HUES64 (cell line): Measurements from ENCODE around the gene FAM170B.

ENCODE experiments used
- H3K27ac ChIP-seq: 2 replicates; pipeline ENCODE4 v1.7.0; 2013; ENCODE audit warnings: low read depth, low read length, inconsistent platforms
- H3K27me3 ChIP-seq: 2 replicates; pipeline ENCODE4 v1.6.1; 2013; ENCODE audit warnings: mild to moderate bottlenecking, low read length; ENCODE audit not compliant: insufficient read depth
- H3K36me3 ChIP-seq: 2 replicates; pipeline ENCODE4 v1.6.1; 2013; ENCODE audit warnings: mild to moderate bottlenecking, low read length; ENCODE audit not compliant: insufficient read depth
- H3K4me1 ChIP-seq: 2 replicates; pipeline ENCODE4 v1.6.1; 2013; ENCODE audit warnings: mild to moderate bottlenecking, low read length, moderate library complexity; ENCODE audit not compliant: insufficient read depth
- H3K4me3 ChIP-seq: 2 replicates; pipeline ENCODE4 v1.5.1; 2013; ENCODE audit warnings: mild to moderate bottlenecking, low read length, moderate library complexity
- H3K9ac ChIP-seq: 2 replicates; pipeline ENCODE4 v1.6.1; 2013; ENCODE audit warnings: mild to moderate bottlenecking, low read depth, low read length
- H3K9me3 ChIP-seq: 2 replicates; pipeline ENCODE4 v1.6.1; 2013; ENCODE audit warnings: low read depth, low read length; ENCODE audit not compliant: insufficient read depth
- WGBS: fragments of 150-250, 120-280 bp; methylation state at CpG from one replicate; pipeline ENCODE4 v1.1.7; 2013; ENCODE audit warnings: missing lambda C conversion rate; 5-methylcytosine and 5-hydroxymethylcytosine counted together

FAM170B gene

GRCh38 chr10:49116509-49117375, 17.1 kb downstream of the FAM170B start:
- no peaks in the 10 kb centered on the region for H3K4me1 ChIP-seq
- H3K9me3 ChIP-seq = no peaks in the 10 kb centered on the region
- no peaks in the 10 kb centered on the region for H3K36me3 ChIP-seq
- no peak overlapping the region for H3K27ac ChIP-seq
- no peak overlapping the region for H3K4me3 ChIP-seq
- WGBS = 92% methylated on average over 5 of the region's 5 CpGs
- peaks cover 25% of the 10 kb centered on the region for H3K27me3 ChIP-seq
- H3K9ac ChIP-seq = no peak overlapping the region

- peaks cover 25% of the 10 kb centered on the region for H3K27me3 ChIP-seq
- H3K9ac ChIP-seq = no peak overlapping the region
- no peaks in the 10 kb centered on the region for H3K36me3 ChIP-seq
- no peaks in the 10 kb centered on the region for H3K9me3 ChIP-seq
- 80% methylated on average over 14 of the region's 14 CpGs for WGBS
- no peaks in the 10 kb centered on the region for H3K4me1 ChIP-seq
- peak overlapping the region; percentile 49 for H3K4me3 ChIP-seq
- H3K27ac ChIP-seq = no peak overlapping the region
Measured at GRCh38 chr10:49115796-49116508, 17.9 kb downstream of the FAM170B start.

- H3K4me3 ChIP-seq = peak within 1 kb of the TSS; percentile 57
- no peak within 1 kb of the TSS for H3K27ac ChIP-seq
- H3K9me3 ChIP-seq = no peaks in the 10 kb centered on the region
- H3K27me3 ChIP-seq = peaks cover 25% of the 10 kb centered on the region
- H3K4me1 ChIP-seq = no peaks in the 10 kb centered on the region
- 3% methylated on average over 95 of the region's 95 CpGs for WGBS
- no peaks in the 10 kb centered on the region for H3K36me3 ChIP-seq
- peak within 1 kb of the TSS; percentile 66 for H3K9ac ChIP-seq
Measured at GRCh38 chr10:49115015-49115795, 18.6 kb downstream of the FAM170B start, which contains the start of gene VSTM4. Gene VSTM4 (minus strand): TSS chr10:49115522. CDS start chr10:49115485, 37 bp downstream.

- Histone ChIP-seq H3K27me3 (peaks cover 25% of the 10 kb centered on the region), H3K36me3 (no peaks in the 10 kb centered on the region), H3K4me1 (no peaks in the 10 kb centered on the region), H3K9ac (peak overlapping the region; percentile 66), H3K9me3 (no peaks in the 10 kb centered on the region), H3K27ac (no peak overlapping the region), H3K4me3 (peak overlapping the region; percentile 57)
- 45% methylated on average over 9 of the region's 9 CpGs for WGBS
Measured at GRCh38 chr10:49114718-49115014, 19.2 kb downstream of the FAM170B start.

DNA sequence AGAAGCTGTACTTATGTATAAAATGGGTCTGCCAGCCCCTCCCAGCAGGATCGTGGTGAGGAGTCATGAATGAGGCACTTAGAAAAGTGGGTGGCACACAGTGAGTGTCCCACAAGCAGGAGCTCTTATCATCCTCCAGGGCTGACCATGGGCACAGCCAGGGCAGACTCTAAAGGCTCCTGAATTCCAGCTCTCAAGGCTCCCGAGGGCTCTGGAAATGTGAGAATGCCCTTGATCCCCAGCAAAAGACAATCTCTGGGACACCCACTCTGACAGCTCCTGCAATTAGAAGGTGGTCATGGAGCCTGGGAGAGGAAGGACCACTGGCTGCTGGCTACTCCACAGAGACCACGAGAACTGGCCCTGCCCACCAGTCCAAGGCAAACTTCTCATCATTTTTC, 20.1 kb downstream of the FAM170B start:
- Histone ChIP-seq H3K9ac (no peak overlapping the region), H3K9me3 (no peaks in the 10 kb centered on the region), H3K4me1 (no peaks in the 10 kb centered on the region), H3K27me3 (peaks cover 25% of the 10 kb centered on the region), H3K36me3 (no peaks in the 10 kb centered on the region), H3K27ac (no peak overlapping the region), H3K4me3 (no peak overlapping the region)
- 85% methylated on average over 3 of the region's 3 CpGs for WGBS

DNA sequence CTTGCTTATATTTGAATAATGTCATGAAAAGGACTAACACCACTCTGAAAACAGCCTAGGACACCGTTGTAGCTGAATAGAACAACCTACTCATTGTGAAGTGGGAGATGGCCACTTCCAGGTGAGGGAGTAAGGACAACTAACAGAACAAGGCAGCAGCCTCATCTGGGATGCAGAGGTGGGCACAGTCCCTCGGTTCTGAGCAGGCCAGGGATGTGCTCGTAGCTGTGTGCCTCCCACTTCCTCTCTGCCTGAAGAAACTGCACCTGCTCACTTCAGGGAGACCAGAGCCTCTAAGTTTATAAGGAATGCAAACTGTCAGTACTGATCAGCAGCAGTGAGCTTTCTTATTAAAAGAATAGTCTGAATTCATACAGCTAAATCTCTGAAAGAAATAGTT, 21.0 kb downstream of the FAM170B start:
- Histone ChIP-seq H3K9ac (no peak overlapping the region), H3K4me3 (no peak overlapping the region), H3K36me3 (no peaks in the 10 kb centered on the region), H3K9me3 (no peaks in the 10 kb centered on the region), H3K27ac (no peak overlapping the region), H3K27me3 (peaks cover 25% of the 10 kb centered on the region), H3K4me1 (no peaks in the 10 kb centered on the region)
- WGBS = 81% methylated on average over 3 of the region's 3 CpGs

DNA sequence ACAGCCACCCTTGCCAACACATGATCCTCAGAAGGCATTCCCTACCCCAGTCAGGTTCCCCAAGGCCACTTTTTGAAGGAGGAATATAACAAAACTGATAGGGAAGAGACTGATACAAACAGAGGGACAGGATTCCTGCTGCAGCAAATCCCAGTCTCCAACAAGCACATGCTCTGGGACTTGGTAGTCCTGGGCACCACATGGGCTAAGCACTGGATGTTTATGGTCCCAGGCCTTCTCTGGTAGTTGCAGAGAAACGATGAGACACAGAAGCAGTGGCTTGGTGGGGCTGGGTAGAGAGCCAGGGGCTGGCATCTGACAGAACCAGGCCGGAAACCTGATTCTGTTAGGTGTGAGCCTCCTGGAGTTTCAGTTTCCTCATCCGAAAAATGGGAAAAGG, 21.7 kb downstream of the FAM170B start:
- 90% methylated on average over 3 of the region's 3 CpGs for WGBS
- Histone ChIP-seq H3K27ac (no peak overlapping the region), H3K36me3 (no peaks in the 10 kb centered on the region), H3K9ac (no peak overlapping the region), H3K4me3 (no peak overlapping the region), H3K9me3 (no peaks in the 10 kb centered on the region), H3K27me3 (peaks cover 25% of the 10 kb centered on the region), H3K4me1 (no peaks in the 10 kb centered on the region)

DNA sequence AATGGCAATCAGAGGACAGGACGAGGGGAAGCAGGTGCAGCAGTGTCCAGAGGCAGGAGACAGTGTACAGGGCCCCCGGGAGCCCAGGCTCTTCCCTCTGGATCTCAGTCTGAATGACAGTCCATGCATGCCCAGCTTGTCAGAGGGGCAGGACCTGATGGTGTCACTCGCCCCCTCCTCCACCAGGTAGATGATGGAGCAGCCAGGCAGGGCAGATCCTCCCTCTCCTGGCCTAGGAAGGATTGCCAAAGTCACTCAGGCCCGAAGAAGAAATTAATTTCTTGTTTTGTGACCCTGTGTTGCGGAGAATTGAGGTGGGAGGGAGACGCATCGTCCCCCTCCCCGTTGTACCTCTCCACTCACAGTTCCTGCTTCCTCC, 22.5 kb downstream of the FAM170B start:
- no peak overlapping the region for H3K4me3 ChIP-seq
- peaks cover 25% of the 10 kb centered on the region for H3K27me3 ChIP-seq
- no peaks in the 10 kb centered on the region for H3K9me3 ChIP-seq
- H3K4me1 ChIP-seq = no peaks in the 10 kb centered on the region
- WGBS = 83% methylated on average over 5 of the region's 8 CpGs
- no peak overlapping the region for H3K9ac ChIP-seq
- no peak overlapping the region for H3K27ac ChIP-seq
- no peaks in the 10 kb centered on the region for H3K36me3 ChIP-seq

DNA sequence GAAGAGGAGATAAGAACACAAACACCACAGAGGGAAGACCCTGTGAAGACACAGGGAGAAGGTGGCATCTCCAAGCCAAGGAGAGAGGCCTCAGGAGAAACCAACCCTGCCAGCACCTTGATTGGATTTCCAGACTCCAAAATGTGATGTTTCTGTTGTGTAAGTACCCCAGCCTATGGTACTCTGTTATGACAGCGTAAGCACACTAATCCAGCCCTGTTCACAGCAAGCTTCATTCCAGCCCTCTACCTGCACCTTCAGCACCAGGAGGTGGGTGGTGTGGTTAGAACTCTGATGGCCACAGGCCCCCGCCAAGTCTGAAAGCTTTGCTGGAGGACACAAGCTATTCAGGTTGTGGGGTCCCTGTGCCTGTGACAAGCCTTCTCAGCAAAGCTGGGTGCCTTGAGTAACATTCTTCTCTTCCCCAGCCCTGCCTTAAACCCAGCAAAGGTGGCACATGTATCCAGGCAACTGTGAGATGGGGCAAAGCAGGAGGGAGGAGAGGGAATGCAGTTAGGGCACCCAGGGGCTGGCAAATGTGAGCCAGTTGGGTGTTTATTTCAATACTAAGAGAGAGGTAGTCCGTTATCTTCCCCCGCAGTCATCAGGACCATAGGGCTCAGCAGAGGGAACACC, 23.0 kb downstream of the FAM170B start:
- H3K4me1 ChIP-seq = no peaks in the 10 kb centered on the region
- H3K9me3 ChIP-seq = no peaks in the 10 kb centered on the region
- no peak overlapping the region for H3K9ac ChIP-seq
- H3K27me3 ChIP-seq = peaks cover 22% of the 10 kb centered on the region
- no peak overlapping the region for H3K27ac ChIP-seq
- no peaks in the 10 kb centered on the region for H3K36me3 ChIP-seq
- no peak overlapping the region for H3K4me3 ChIP-seq
- WGBS = 94% methylated on average over 4 of the region's 4 CpGs

DNA sequence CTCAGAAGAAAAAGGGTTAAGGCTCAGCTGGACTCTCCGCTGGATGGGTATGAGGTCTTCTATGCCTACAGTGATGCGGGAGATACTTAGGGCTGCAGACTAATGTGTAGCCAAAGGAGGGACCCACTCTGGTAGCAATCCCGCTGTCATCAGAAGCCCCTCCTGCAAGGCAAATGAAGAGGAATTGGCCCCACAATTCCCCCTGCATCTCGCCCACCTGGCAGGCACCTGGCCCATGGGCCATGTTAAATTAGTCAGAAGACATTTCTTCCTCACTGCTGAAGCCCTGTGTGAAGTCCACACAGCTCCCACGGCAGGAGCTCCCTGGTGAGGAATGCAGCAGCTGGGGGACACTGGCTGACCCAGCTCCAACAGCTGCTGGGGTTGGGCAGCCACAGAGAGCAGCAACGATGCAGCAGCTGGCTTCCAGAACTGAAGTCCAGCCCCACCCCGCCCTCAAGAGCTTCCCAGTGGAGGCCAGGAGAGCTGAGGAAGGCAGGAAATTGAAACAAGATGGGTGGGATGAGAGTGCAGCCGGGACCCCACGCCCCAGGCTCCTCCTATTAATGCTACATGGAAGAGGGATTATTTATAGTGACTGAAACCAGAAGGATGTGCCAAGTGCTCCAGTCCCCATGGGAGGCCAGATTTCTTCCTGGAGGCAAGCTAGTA, 24.0 kb downstream of the FAM170B start:
- WGBS = 81% methylated on average over 9 of the region's 9 CpGs
- H3K4me1 ChIP-seq = no peaks in the 10 kb centered on the region
- H3K27me3 ChIP-seq = peaks cover 18% of the 10 kb centered on the region
- H3K27ac ChIP-seq = no peak overlapping the region
- H3K4me3 ChIP-seq = no peak overlapping the region
- no peaks in the 10 kb centered on the region for H3K9me3 ChIP-seq
- H3K36me3 ChIP-seq = no peaks in the 10 kb centered on the region
- no peak overlapping the region for H3K9ac ChIP-seq
